ENCODE results near the gene CCDC192.
A peak's percentile ranks its signal among the peaks of the same experiment; 100 is the strongest.

The CCDC192 gene

GRCh38 chr5:127814588-127814973 is 111.4 kb downstream of the CCDC192 start (continued):
- no peak for TF ChIP-seq PRDM10 (tag by site-specific recombination; IDR thresholded peaks at IDR 0.05)
- TF ChIP-seq ZBTB1 (tag by site-specific recombination; IDR thresholded peaks at IDR 0.05), result no peak
- no peak for TF ChIP-seq ZNF26 (tag by site-specific recombination; IDR thresholded peaks at IDR 0.05)
- no peak for TF ChIP-seq YY2 (tag by site-specific recombination; IDR thresholded peaks at IDR 0.05)
- TF ChIP-seq ZNF560 (tag by site-specific recombination; IDR thresholded peaks at IDR 0.05; ENCODE audit: borderline replicate concordance), result no peak
- no peak for TF ChIP-seq EGR2 (tag by site-specific recombination; IDR thresholded peaks at IDR 0.05; ENCODE audit: low read depth)
- no peak for TF ChIP-seq ZNF621 (tag by site-specific recombination; IDR thresholded peaks at IDR 0.05)
- TF ChIP-seq ZNF791 (tag by site-specific recombination; IDR thresholded peaks at IDR 0.05), result no peak

- TF ChIP-seq FEZF1 (tag by site-specific recombination; IDR thresholded peaks at IDR 0.05), result peak; percentile 18; the same call in 1 of the 2 replicates
- TF ChIP-seq, protein P1, sequence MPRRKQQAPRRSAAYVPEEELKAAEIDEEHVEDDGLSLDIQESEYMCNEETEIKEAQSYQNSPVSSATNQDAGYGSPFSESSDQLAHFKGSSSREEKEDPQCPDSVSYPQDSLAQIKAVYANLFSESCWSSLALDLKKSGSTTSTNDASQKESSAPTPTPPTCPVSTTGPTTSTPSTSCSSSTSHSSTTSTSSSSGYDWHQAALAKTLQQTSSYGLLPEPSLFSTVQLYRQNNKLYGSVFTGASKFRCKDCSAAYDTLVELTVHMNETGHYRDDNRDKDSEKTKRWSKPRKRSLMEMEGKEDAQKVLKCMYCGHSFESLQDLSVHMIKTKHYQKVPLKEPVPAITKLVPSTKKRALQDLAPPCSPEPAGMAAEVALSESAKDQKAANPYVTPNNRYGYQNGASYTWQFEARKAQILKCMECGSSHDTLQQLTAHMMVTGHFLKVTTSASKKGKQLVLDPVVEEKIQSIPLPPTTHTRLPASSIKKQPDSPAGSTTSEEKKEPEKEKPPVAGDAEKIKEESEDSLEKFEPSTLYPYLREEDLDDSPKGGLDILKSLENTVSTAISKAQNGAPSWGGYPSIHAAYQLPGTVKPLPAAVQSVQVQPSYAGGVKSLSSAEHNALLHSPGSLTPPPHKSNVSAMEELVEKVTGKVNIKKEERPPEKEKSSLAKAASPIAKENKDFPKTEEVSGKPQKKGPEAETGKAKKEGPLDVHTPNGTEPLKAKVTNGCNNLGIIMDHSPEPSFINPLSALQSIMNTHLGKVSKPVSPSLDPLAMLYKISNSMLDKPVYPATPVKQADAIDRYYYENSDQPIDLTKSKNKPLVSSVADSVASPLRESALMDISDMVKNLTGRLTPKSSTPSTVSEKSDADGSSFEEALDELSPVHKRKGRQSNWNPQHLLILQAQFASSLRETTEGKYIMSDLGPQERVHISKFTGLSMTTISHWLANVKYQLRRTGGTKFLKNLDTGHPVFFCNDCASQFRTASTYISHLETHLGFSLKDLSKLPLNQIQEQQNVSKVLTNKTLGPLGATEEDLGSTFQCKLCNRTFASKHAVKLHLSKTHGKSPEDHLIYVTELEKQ (tag by site-specific recombination; IDR thresholded peaks at IDR 0.05; ENCODE audit: borderline replicate concordance), result no peak
- TF ChIP-seq ZNF311 (tag by site-specific recombination; IDR thresholded peaks at IDR 0.05; ENCODE audit: borderline replicate concordance), result no peak
- peak; percentile 83 for TF ChIP-seq ZNF585B (tag by site-specific recombination; IDR thresholded peaks at IDR 0.05)
- Histone ChIP-seq H3K36me3 (ENCODE audit: control insufficient read depth in 2 of 2, insufficient read depth in 1 of 2, low read length in 2 of 2) (no peaks in the 10 kb centered on the region), H3K4me1 (ENCODE audit: control insufficient read depth, insufficient read depth, low read length) (no peaks in the 10 kb centered on the region), H3K9me3 (ENCODE audit: control insufficient read depth, insufficient read depth, low read depth, low read length) (no peaks in the 10 kb centered on the region), H3K4me3 (ENCODE audit: low read depth, low read length) (no peak overlapping the region), H3K27ac (ENCODE audit: extremely low read depth, low read depth, low read length) (no peak overlapping the region)
- POLR2A ChIA-PET, result no interaction called here
- CTCF ChIA-PET, result interaction anchor here (1.0 to 1.7 kb wide), 2 partner anchors 13 to 381 kb away, joined by 4 read pairs; no protein-coding TSS in a partner anchor
These were observed 117.8 kb downstream of the CCDC192 start for GRCh38 chr5:127820910-127821553.

- no peak for TF ChIP-seq ZNF48 (tag by site-specific recombination; IDR thresholded peaks at IDR 0.05)
- TF ChIP-seq ZNF26 (tag by site-specific recombination; IDR thresholded peaks at IDR 0.05), result no peak
- no peak for TF ChIP-seq ZNF112 (tag by site-specific recombination; IDR thresholded peaks at IDR 0.05)
- TF ChIP-seq ZNF175 (tag by site-specific recombination; IDR thresholded peaks at IDR 0.05), result no peak
- no peak for TF ChIP-seq HOXC10 (CRISPR knock-in tag; IDR thresholded peaks at IDR 0.05)
- TF ChIP-seq ZNF670 (tag by site-specific recombination; IDR thresholded peaks at IDR 0.05; ENCODE audit: low read depth), result no peak
- TF ChIP-seq ZFHX2 (tag by site-specific recombination; conservative IDR thresholded peaks at IDR 0.05), result no peak
- Histone ChIP-seq H3K4me1 (ENCODE audit: control insufficient read depth, insufficient read depth, low read length) (no peaks in the 10 kb centered on the region), H3K4me3 (ENCODE audit: low read depth, low read length) (no peak overlapping the region), H3K27ac (ENCODE audit: extremely low read depth, low read depth, low read length) (no peak overlapping the region), H3K36me3 (ENCODE audit: control insufficient read depth in 2 of 2, insufficient read depth in 1 of 2, low read length in 2 of 2) (no peaks in the 10 kb centered on the region), H3K9me3 (ENCODE audit: control insufficient read depth, insufficient read depth, low read depth, low read length) (no peaks in the 10 kb centered on the region)
- ChIA-PET POLR2A (no interaction called here), CTCF (interaction anchor here (1.0 to 1.7 kb wide), 2 partner anchors 12 to 380 kb away, joined by 4 read pairs; no protein-coding TSS in a partner anchor)
These were observed 118.7 kb downstream of the CCDC192 start for GRCh38 chr5:127821896-127822295.
